T47D (cell line): ENCODE data around the gene TRMT44.

ENCODE experiments used
- DNase-seq, 2 experiments: peaks; one replicate each; pipeline versions ENCODE4 v3.0.0 to v3.0.0-alpha.2; 2011 to 2012; ENCODE audit warnings: low read depth in 1 of 2, low spot score in 1 of 2
- JUND ChIP-seq: IDR thresholded peaks from 2 replicates; pipeline ENCODE4 v1.6.1; 2012; ENCODE audit warnings: low read depth
- in situ Hi-C: cut with HindIII; loops from 2 replicates; pipeline ENCODE4 v1.10.0; 2016; ENCODE audit warnings: low sequenced_read_pairs, low pct_unique_long_range_greater_than_20kb

The TRMT44 gene

GRCh38 chr4:8446122-8446521, 5.5 kb downstream of the TRMT44 start:
- in situ Hi-C loops: no loop called here
- no peak for DNase-seq
- no peak for TF ChIP-seq JUND

- peak in 1 of 2 experiments; percentile 68 for DNase-seq
- in situ Hi-C loops: no loop called here
- TF ChIP-seq JUND: no peak
Observed at GRCh38 chr4:8451440-8452182, 11.0 kb downstream of the TRMT44 start.

GRCh38 chr4:8453957-8454356, 13.4 kb downstream of the TRMT44 start:
- TF ChIP-seq JUND: no peak
- no peak for DNase-seq
- in situ Hi-C loops: no loop called here

DNA sequence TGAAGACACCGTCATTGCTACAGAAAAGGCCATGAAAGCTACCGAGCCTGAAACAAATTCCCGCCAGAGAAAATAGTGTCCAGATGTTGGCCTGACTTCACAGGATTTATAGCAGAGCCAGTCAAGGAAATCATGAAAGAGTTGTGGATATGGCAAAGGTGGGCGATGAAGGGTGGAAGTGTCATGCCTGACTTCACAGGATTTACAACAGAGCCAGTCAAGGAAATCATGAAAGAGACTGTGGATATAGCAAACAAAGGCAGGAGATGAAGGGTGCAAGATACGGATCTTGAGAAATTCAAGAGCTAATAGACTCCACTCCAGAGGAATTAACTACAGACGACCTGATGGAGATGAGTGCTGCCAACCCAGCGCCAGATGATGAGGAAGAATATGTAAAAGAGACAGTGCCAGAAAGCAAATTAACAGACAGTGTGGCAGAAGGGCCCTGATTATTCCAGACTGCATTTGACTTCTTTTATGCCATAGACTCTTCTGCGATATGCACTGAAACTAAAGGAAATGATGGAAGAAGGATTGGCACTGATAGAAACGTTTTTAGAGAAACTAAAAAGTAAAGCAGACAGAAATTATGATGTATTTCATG, 17.2 kb downstream of the TRMT44 start:
- in situ Hi-C loops: no loop called here
- no peak for DNase-seq
- no peak for TF ChIP-seq JUND

- TF ChIP-seq JUND: no peak
- in situ Hi-C loops: no loop called here
- peak in 1 of 2 experiments; percentile 60 for DNase-seq
Observed at GRCh38 chr4:8459867-8460445, 19.4 kb downstream of the TRMT44 start.

DNA sequence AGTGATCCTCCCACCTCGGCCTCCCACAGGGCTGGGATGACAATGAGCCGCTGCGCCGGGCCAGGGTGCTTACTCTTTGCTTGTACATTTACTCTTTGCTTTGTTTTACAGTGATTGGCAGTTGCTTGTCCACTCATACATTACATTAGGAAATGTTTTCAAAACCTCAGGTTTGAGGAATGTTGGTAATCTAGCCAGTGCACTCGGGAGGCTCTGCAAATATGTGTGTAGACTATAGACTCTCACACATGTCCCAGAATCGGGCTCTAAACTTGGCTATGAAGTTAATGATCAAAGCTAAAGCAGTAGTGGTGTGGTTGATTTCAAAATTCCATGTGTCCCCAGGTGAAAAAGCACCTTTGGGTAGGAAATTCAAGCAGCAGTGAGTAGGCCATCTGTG, 20.5 kb downstream of the TRMT44 start:
- in situ Hi-C loops: no loop called here
- DNase-seq: peak in 1 of 2 experiments; percentile 72
- TF ChIP-seq JUND: no peak

- no peak for TF ChIP-seq JUND
- in situ Hi-C loops: no loop called here
- no peak for DNase-seq
Observed at GRCh38 chr4:8461616-8462015, 21.0 kb downstream of the TRMT44 start.

- in situ Hi-C loops: no loop called here
- no peak for DNase-seq
- TF ChIP-seq JUND: no peak
Observed at GRCh38 chr4:8463811-8464210, 23.2 kb downstream of the TRMT44 start.

DNA sequence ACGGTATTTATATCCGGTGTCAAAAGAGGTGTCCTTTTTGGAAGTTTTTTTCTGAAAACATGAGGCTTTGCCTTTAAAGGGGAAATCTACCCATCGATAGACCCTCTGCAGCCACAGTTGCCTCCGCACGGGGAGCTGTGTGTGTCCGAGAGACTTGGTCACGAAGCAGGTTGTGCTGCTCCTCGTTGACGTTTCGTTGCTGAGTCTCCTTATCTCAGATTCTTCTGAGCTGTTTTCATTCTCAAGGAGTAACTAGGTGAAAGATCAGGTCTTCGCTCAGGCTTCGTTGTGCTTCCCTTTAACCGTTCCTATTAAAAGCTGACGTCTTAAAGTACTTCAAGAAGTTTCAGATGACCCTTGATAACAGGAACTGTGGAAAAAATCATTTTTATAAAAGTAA, 23.8 kb downstream of the TRMT44 start:
- no peak for TF ChIP-seq JUND
- DNase-seq: no peak
- in situ Hi-C loops: no loop called here

GRCh38 chr4:8465615-8466611, 25.3 kb downstream of the TRMT44 start:
- DNase-seq: no peak
- in situ Hi-C loops: no loop called here
- TF ChIP-seq JUND: no peak

DNA sequence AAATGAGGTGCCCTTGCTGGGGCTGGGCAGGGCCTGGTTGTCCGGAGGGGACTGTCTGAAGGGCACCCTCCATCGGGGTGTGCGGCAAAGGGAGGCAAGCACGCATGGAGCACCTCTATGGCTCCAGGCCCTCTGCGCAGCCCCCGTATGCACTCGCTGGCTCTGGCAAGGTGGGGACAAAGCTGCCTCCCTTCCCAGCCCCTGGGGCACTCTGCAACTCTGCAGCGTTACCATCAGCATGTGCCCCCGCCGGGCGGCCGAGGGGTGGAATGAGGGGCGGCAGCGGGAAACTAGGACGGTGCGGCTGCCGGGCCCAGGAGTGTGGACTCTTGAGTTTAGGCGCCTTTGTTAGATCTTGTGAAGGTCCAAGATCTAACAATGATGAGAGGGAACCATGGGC, 26.4 kb downstream of the TRMT44 start:
- DNase-seq: no peak
- in situ Hi-C loops: no loop called here
- TF ChIP-seq JUND: no peak

GRCh38 chr4:8468746-8469535, 28.4 kb downstream of the TRMT44 start:
- in situ Hi-C loops: no loop called here
- peak; percentile 56 to 61 for DNase-seq
- no peak for TF ChIP-seq JUND
